GM12892 (cell line): ENCODE data around the gene CBX3.
"Not testable (repeated sequence)": the region's sequence is repeated elsewhere in the genome, so short reads cannot be mapped to it uniquely, and the experiment has no call there.

Experiments
- DNase-seq: peaks from one replicate; pipeline ENCODE4 v3.0.0; 2011; ENCODE audit not compliant: insufficient read length
- FAIRE-seq: peaks from 2 replicates; lab custom pipeline; 2011; peaks lifted over from hg19 to GRCh38; lab: Jason Lieb, UNC
- POLR2A ChIP-seq: IDR thresholded peaks from 2 replicates; pipeline ENCODE4 v1.6.1; 2011; ENCODE audit warnings: low read depth, low read length, control low read depth
- POLR2AphosphoS5 ChIP-seq: IDR thresholded peaks from 2 replicates; pipeline ENCODE4 v1.6.1; 2011; ENCODE audit warnings: low read depth, low read length, control low read depth
- TAF1 ChIP-seq: IDR thresholded peaks from 2 replicates; pipeline ENCODE4 v1.6.1; 2011; ENCODE audit warnings: low read depth, mild to moderate bottlenecking, control low read depth, low read length, borderline replicate concordance

The CBX3 gene

GRCh38 chr7:26233902-26234511 lies 32.5 kb downstream of the CBX3 start:
- FAIRE-seq, result no peak
- DNase-seq, result no peak
- TF ChIP-seq TAF1 (no peak), POLR2A (no peak), POLR2AphosphoS5 (no peak)

- DNase-seq (no peak), FAIRE-seq (no peak)
- TF ChIP-seq POLR2A (no peak), TAF1 (no peak), POLR2AphosphoS5 (no peak)
Measured at GRCh38 chr7:26237035-26237807, 35.7 kb downstream of the CBX3 start.

GRCh38 chr7:26238032-26238431 lies 36.5 kb downstream of the CBX3 start:
- DNase-seq, result no peak
- TF ChIP-seq POLR2AphosphoS5 (no peak), TAF1 (no peak), POLR2A (no peak)
- FAIRE-seq, result no peak

- TF ChIP-seq POLR2AphosphoS5 (no peak), POLR2A (no peak), TAF1 (no peak)
- no peak for DNase-seq
- no peak for FAIRE-seq
Measured at GRCh38 chr7:26245150-26245549, 43.6 kb downstream of the CBX3 start.

- TF ChIP-seq TAF1, result no peak
- TF ChIP-seq POLR2A, result no peak
- TF ChIP-seq POLR2AphosphoS5, result no peak
- FAIRE-seq (no peak), DNase-seq (no peak)
Measured at GRCh38 chr7:26250239-26250638, 48.7 kb downstream of the CBX3 start.

- not testable (repeated sequence) for DNase-seq, FAIRE-seq
Measured at GRCh38 chr7:26261866-26262265, 60.3 kb downstream of the CBX3 start.
